Stimulated activated naive CD8-positive, alpha-beta T cell treated with anti-CD3 and anti-CD28 coated beads, Interleukin-15, amount 100 ng/mL, for 72 hours (primary cell): ENCODE data around the gene SCUBE1.

Source experiments
- ATAC-seq: fragments of 150-1000 bp; cut with Tn5 transposase; 2 replicates; pipeline ENCODE4 v1.10.0; 2021; ENCODE audit warnings: mild to moderate bottlenecking, moderate library complexity
- DNase-seq, 2 donors: peaks; one replicate each; pipeline ENCODE4 v3.0.0; 2021 to 2022
- H3K27ac Mint-ChIP-seq, 2 donors: one replicate each; pipeline ENCODE4 v1.8.0; 2022; ENCODE audit warnings: mild to moderate bottlenecking in 2 of 2, mixed read lengths in 2 of 2, moderate library complexity in 2 of 2
- H3K27me3 Mint-ChIP-seq: one replicate; pipeline ENCODE4 v1.8.0; 2022; ENCODE audit warnings: mixed read lengths
- H3K4me1 Mint-ChIP-seq: one replicate; pipeline ENCODE4 v1.8.0; 2022; ENCODE audit warnings: mild to moderate bottlenecking, mixed read lengths
- H3K4me3 Mint-ChIP-seq, 2 donors: one replicate each; pipeline ENCODE4 v1.8.0; 2022; ENCODE audit warnings: mild to moderate bottlenecking in 2 of 2, mixed read lengths in 2 of 2, moderate library complexity in 1 of 2
- H3K9me3 Mint-ChIP-seq, 2 donors: one replicate each; pipeline ENCODE4 v1.8.0; 2022; ENCODE audit warnings: mixed read lengths in 2 of 2

SCUBE1 gene

DNA sequence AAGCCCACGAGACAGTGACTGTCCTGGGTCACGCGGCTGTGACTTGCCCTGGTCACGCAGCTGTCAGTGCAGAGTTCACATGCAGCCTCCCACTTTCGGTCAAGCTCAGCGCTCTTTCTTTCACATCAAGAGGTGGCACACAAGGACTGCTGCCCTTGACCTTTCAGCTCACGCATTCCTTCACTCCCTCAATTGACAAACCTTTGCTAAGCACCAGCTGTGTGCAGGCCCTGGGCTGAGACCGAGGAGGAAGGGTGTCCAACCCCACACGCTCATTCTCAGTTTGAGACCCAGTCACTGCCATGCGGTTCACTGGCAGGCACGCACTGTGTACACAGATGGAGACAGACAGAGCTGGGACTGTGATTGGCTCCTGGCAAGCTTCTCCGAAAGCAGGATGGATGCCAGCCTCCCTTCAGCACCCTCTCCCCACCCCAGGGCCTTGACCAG, 70.3 kb downstream of the SCUBE1 start:
- H3K4me3 Mint-ChIP-seq, result no peak overlapping the region
- peaks cover 17% of the 10 kb centered on the region for H3K27me3 Mint-ChIP-seq
- no peak overlapping the region for H3K27ac Mint-ChIP-seq

DNA sequence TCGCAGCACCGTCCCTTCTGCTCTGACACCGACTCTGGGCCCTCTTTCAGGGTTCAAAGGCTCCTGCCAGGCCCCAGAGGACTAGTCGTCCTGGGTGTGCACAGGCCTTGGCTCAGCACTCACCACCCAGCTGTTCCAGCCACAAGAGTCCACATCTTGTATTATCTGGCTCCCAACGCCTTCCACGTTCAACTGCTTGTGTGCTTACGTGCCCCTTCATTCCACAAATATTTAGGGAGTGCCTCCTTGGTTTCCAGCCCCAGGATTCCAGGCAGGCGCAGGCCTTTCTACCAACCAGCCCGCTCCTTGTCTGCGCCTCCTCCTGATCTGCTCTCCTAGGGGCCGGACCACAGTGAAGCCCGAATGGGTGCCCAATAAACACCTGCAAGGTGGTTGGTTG, 70.9 kb downstream of the SCUBE1 start:
- no peak overlapping the region for H3K27ac Mint-ChIP-seq
- H3K4me3 Mint-ChIP-seq, result no peak overlapping the region
- H3K27me3 Mint-ChIP-seq, result peaks cover 18% of the 10 kb centered on the region
- H3K4me1 Mint-ChIP-seq, result peaks cover 7% of the 10 kb centered on the region
- DNase-seq (no peak), ATAC-seq (no peak)
- H3K9me3 Mint-ChIP-seq, result no peaks in the 10 kb centered on the region

More for the DNA sequence above, 70.3 kb downstream of the SCUBE1 start:
- DNase-seq (no peak), ATAC-seq (no peak)
- H3K4me1 Mint-ChIP-seq, result peaks cover 7% of the 10 kb centered on the region
- H3K9me3 Mint-ChIP-seq, result no peaks in the 10 kb centered on the region

DNA sequence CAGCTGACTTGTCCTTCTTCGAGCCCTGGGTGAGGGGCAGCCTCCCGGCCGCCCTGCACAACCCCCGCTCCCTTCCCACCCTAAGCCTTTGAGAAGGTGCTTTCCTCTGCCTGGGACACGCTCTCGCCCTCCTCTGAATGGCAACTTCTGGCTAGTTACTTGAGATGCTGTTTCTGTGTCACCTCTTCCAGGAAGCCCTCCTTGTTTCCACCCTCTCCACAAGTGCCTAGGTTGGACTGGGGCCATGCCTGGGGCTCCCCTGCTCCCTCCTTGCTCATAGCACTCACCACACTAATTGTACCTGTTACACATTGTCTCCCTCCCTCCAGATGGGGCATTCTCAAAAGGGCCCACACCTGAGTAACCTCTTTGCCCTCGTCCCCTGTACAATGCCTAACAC, 72.2 kb downstream of the SCUBE1 start:
- H3K4me1 Mint-ChIP-seq, result peaks cover 7% of the 10 kb centered on the region
- peaks cover 29% of the 10 kb centered on the region for H3K27me3 Mint-ChIP-seq
- no peak overlapping the region for H3K4me3 Mint-ChIP-seq
- no peak for ATAC-seq
- no peak overlapping the region for H3K27ac Mint-ChIP-seq
- H3K9me3 Mint-ChIP-seq, result no peaks in the 10 kb centered on the region
- no peak for DNase-seq

DNA sequence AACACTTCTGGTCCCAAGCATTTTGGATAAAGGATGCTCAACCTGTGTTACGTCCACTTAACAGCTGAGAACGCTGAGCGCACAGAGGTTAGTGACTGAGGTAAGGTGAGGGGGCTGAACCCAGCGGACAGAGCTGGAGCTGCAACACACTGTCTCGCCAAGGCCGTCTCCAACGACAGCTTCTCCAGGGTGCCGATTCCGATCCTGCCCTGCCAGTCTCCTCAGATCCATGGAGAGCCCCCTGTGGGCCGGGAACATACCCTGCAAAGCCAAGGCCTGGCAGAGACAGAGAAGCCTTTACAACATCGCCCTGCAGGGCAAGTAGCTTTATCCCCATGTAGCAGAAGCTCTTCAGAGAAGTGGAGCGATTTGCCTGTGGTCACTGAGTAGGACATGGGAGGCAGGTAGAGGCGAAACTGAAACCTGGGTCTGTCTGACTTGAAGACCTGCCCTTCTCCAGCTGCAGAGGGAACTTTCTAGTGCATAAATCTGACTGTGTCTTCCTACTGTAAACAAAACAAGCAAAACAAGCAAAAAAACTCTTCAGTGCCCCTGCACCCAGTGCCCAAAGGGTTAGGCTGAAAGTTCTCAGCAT, 72.8 kb downstream of the SCUBE1 start:
- Mint-ChIP-seq H3K4me3 (no peak overlapping the region), H3K27ac (no peak overlapping the region), H3K9me3 (no peaks in the 10 kb centered on the region), H3K4me1 (peaks cover 4% of the 10 kb centered on the region), H3K27me3 (peaks cover 33% of the 10 kb centered on the region)
- DNase-seq (no peak), ATAC-seq (no peak)

DNA sequence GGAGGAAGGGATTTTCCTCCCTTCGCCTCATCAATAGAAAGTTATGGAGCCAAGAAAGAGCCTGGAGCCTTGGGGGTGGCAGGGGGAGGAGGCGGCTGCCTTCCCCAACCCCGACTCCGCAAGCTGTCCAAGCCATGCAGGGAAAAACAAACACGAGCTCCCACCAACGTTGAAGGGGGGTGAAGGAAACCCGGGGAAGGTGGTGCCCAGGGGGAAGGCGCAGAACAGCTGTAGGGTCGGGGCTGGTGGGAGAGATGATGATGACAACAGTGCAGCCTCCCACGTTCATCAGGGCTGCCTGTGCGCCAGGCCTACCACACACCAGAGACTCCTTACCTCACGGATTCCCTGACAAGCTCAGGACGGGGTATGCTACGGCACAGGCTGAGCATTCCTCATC, 73.5 kb downstream of the SCUBE1 start:
- H3K27me3 Mint-ChIP-seq, result peaks cover 40% of the 10 kb centered on the region
- no peak overlapping the region for H3K4me3 Mint-ChIP-seq
- DNase-seq (no peak), ATAC-seq (no peak)
- H3K9me3 Mint-ChIP-seq, result no peaks in the 10 kb centered on the region
- no peak overlapping the region for H3K27ac Mint-ChIP-seq
- H3K4me1 Mint-ChIP-seq, result peaks cover 10% of the 10 kb centered on the region

DNA sequence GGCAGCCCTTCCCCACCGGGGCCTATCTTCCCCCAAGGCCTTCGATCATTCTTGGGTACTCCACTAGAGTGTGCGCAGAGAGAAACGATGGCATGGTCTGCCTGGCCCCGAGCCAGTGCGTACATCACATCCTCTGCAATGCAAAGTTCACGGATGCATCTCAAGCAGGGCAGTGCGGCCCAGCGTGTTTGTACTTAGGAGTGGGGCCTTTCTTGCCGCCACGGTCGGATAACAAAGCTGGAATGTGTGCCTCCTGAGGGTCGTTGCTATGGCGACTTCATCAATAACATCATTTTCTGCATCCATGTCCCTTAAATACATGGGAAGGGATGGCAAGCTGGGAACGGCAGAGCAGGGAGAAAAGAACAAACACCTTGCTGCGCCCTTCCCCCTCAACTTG, 73.9 kb downstream of the SCUBE1 start:
- DNase-seq (no peak), ATAC-seq (no peak)
- Mint-ChIP-seq H3K27ac (no peak overlapping the region), H3K27me3 (peaks cover 43% of the 10 kb centered on the region), H3K4me3 (no peak overlapping the region), H3K4me1 (peaks cover 14% of the 10 kb centered on the region), H3K9me3 (no peaks in the 10 kb centered on the region)

DNA sequence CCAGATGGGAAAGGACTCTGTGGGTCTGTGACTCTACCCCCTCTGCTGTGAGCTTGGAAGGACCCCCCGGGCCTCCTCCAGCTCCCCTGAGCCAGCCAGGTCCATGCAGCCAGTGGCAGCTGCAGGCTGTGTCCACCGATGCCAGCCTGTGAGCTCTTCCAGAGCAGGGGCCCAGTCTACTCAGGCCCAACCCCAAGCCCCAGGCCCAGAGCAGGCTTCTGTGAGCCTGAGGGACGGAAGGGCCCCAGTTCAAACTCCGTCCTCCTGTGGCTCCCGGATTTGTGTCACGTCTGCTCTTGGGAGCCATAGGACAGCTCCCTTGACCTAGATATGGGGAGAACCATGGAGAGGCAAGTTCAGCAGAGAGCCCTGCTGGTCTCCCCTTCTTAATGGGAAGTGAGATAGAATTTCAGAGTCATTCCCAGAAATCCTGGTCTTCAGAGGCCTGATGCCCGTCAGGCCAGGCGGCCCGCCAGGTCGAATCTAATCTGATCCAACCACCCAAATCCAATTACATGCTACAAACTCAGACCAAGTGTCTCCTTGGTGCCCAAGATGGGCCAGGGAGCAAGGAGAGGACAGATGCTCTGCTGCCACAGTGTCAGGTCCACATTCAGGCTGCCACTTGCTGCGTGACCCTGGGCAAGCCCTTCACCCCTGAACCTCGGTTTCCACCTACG, 75.1 kb downstream of the SCUBE1 start:
- Mint-ChIP-seq H3K9me3 (no peaks in the 10 kb centered on the region), H3K27ac (no peak overlapping the region), H3K4me3 (no peak overlapping the region), H3K27me3 (peaks cover 38% of the 10 kb centered on the region), H3K4me1 (peaks cover 25% of the 10 kb centered on the region)
- ATAC-seq, result no peak
- DNase-seq, result no peak

DNA sequence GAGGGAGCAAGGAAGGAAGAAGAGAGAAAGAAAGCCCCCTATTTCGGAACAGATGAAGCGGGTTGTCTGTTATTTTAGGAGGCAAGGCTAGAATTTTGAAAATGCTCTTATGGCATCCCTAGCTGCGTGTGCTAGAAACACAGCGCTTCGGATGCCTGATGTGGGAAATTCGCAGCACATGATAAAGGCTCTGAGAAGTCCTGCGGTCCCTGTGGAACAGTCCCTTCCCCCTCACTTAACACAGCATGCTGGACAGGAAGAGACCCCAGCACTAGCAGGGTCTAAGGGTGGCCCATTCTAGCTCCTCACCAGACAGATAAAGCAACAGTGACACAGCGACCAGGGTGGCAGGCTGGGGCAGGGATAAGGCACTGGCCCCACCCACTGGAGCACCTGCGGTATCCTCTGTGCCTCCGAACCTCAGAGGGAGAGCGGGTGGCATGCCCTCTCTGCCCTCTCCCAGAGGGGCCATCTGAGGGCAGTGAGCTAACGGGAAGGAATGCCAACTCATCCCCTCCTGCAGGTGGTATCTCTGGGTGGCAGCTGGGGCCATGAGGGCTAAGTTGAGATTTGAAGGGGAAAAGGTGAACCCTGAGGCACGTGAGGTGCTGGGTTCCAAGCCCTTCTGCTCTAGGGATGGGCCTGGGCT, 75.7 kb downstream of the SCUBE1 start:
- Mint-ChIP-seq H3K27ac (no peak overlapping the region), H3K27me3 (peaks cover 45% of the 10 kb centered on the region), H3K4me1 (peaks cover 32% of the 10 kb centered on the region), H3K9me3 (no peaks in the 10 kb centered on the region), H3K4me3 (no peak overlapping the region)
- ATAC-seq, result no peak
- DNase-seq, result no peak

DNA sequence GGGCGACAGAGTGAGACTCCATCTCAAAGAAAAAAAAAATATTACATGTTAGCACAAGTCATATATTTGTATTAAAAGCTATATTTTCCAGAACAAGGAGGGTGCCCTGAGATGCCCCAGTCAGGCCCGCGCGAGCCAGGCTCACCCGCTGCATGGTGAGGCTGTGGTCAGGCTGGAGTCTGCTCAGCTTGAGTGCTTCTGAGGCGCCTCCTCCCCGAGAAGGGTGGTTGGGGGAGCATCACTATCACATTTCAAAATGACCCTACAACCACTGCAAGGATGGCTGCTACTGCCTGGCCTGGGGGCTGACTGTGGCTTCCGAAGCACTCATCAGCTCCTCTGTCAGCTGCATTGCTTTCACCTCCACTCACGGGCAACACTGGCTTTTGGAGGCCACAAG, 77.1 kb downstream of the SCUBE1 start:
- Mint-ChIP-seq H3K4me1 (peaks cover 35% of the 10 kb centered on the region), H3K4me3 (no peak overlapping the region), H3K9me3 (no peaks in the 10 kb centered on the region), H3K27ac (no peak overlapping the region), H3K27me3 (peaks cover 52% of the 10 kb centered on the region)
- no peak for ATAC-seq
- no peak for DNase-seq

DNA sequence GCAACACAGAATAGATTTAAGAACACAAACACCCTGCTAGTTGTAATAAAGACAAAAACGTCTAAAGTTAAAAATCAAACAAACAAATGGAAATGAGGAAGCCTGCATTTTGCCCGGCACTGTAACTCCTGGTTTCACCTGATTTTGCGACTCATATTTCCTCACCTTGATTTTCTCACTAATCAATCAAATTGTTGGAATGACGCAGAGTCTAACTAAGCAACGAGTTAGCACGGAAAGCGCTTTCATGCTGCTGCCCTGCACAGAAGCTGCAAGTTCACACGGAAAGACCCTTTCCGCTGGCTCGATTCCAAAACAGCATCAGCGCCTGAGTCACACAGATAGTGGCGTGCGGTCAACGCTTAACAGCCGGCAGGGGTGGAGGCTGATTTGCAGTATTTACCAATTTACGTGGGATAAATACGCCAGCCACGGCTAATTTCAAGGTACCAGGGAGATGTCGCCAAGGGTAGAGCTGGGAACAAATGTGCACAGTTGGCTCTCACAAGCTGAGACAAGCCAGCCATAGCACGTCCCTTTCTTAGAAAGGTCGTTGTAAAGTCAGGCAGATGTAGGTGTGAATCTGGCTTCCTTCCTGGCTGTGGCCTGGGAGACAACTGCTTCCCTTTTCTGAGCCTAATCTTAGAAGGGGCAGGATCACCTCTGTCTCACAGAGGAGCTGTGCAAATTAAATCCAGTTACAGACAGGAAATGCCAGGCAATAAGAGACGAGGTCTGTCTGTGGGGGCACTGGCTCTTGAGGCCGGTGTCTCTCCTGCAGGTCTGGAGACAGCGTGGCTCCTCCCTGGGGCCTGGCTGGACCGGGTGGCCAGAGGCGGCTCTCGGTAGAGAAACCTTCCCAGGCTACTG, 79.3 kb downstream of the SCUBE1 start:
- H3K4me3 Mint-ChIP-seq, result peak overlapping the region; percentile 74 to 78
- H3K27ac Mint-ChIP-seq, result peak overlapping the region; percentile 48 to 78
- peak; percentile 97 for ATAC-seq
- peaks cover 63% of the 10 kb centered on the region for H3K27me3 Mint-ChIP-seq
- peak; percentile 86 to 91 for DNase-seq
- peaks cover 35% of the 10 kb centered on the region for H3K4me1 Mint-ChIP-seq
- H3K9me3 Mint-ChIP-seq, result no peaks in the 10 kb centered on the region

DNA sequence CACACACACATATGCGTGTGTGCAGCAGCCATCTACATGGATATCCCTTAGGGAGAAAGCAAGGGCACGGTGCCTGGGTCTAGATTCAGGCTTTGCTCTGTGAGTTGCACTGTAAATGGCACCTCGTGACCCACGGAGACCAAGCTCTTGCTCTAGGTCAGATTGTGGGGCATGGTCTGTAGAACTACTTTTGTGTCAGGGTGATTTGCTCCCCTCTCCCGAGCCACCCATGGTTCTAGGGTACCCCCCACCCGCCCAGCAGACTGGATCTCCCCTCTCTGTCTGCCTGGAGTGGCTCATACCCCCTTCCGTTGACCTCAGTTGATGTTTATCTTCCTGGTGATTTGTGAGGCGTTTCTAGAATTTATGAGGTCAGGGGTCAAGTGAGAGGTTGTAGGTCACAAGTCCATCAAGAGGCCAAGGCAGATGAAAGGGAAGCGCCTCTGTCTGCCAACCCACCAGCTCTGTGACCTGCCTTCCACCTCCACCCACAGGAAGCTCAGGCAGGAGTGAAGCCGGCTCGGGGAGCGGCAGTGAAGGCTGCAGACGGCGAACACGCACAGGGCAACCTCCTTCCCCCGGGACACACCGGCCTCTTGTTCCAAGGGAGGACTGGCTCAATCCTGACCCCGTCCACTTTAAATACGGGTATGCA, 80.1 kb downstream of the SCUBE1 start:
- H3K4me1 Mint-ChIP-seq, result peaks cover 35% of the 10 kb centered on the region
- peak; percentile 22 to 43 for DNase-seq
- no peaks in the 10 kb centered on the region for H3K9me3 Mint-ChIP-seq
- peak overlapping the region; percentile 74 to 78 for H3K4me3 Mint-ChIP-seq
- H3K27me3 Mint-ChIP-seq, result peaks cover 64% of the 10 kb centered on the region
- H3K27ac Mint-ChIP-seq, result peak overlapping the region; percentile 50 to 56
- peak; percentile 63 for ATAC-seq

DNA sequence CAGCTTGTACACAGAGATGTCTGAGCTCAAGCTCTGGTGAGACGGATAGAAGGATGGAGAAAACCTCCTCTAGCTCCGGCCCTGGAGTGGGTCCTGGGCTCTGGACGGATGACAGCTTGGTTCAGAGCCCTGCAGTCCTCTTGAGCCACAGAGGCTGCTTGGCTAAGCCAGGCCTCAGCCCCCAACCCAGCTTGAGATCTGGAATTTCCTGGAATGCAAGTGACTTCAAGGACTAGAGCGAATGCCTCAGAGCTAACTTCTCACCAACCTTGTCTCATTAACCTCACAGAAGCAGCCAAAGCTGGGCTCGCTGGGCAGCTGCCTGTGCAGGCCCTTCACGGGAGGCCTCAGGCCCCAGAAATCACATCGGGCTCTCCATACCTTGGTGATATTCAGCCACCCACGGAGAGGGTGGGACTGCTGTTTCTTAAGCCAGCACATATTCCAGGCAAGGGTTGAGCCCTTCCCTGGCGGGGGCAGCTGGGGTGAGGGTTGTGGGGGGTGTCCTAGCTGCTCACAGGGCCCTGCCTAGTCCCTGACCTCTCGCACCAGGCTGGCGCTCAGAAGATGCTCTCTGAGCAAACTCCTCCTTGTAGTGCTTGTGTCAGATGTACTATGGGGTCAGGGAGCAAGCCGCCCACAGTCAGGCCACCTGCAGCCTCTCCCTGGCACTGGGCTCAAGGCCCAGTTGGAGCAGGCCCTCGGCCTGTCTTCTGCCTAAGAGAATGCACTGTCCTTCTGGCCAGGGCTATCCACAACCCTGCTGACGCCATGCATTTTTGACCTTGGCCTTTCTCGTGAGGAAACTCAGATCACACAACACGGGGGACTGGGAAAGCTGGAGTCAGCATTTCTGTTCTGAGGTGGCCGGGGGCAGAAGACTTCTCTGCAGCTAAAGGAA, 82.6 kb downstream of the SCUBE1 start:
- ATAC-seq, result no peak
- DNase-seq, result no peak
- Mint-ChIP-seq H3K4me1 (peaks cover 47% of the 10 kb centered on the region), H3K27ac (no peak overlapping the region), H3K27me3 (peaks cover 72% of the 10 kb centered on the region), H3K4me3 (no peak overlapping the region), H3K9me3 (no peaks in the 10 kb centered on the region)

DNA sequence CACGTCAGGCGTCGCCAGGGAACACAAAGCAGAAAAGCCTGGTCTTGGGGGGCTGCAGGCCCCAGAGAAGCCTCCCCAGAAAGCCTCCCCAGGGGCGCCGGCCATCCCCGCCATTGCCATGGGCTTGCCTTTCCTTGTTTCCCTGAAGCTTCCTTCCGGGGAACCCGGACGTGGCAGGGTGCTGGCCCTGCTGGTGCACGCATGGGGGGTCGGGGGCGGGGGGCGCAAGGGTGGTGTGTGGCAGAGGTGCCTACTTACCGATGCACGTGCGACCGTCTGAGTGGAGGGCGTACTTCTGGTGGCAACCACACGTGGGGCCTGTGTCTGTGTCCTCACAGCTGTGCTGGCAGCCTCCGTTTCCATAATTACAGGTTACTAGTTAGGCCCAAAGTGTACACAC, 85.2 kb downstream of the SCUBE1 start:
- Mint-ChIP-seq H3K4me3 (no peak overlapping the region), H3K27me3 (peaks cover 58% of the 10 kb centered on the region), H3K4me1 (peaks cover 21% of the 10 kb centered on the region), H3K27ac (no peak overlapping the region), H3K9me3 (no peaks in the 10 kb centered on the region)
- DNase-seq (no peak), ATAC-seq (no peak)

DNA sequence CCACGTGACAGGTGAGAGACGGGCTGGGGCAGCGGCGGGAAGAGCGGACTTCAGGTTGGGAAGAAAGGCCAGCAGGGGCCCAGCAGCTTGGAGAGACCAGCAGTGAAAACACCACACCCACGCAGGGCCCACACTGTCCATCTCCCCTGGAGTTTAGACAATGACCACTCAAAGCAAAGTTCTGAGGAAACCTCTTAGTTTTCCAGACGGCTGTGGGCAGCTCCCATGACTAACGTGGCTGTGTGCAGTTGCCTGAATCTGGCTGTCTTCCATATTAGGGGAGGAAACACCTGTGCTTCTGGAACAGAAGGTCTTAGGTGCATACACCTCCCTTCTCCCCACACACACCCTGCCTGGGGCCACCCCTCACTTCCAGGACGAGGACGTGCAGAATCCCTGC, 85.6 kb downstream of the SCUBE1 start:
- no peak for DNase-seq
- Mint-ChIP-seq H3K4me3 (no peak overlapping the region), H3K9me3 (no peaks in the 10 kb centered on the region), H3K27me3 (peaks cover 54% of the 10 kb centered on the region), H3K27ac (no peak overlapping the region), H3K4me1 (peaks cover 17% of the 10 kb centered on the region)
- no peak for ATAC-seq
